OCI-LY1 (cell line): ENCODE data around the gene UPP2.

ENCODE experiments used
- H2AFZ ChIP-seq: fragments of 200-600 bp; sonication (generic), shearing (Covaris generic); 2 replicates; pipeline ENCODE4 v1.6.0; 2014; ENCODE audit warnings: antibody characterized with exemption, mild to moderate bottlenecking, low read length
- H3F3A ChIP-seq: fragments of 200-600 bp; sonication (generic), shearing (Covaris generic); 2 replicates; pipeline ENCODE4 v1.6.0; 2014; ENCODE audit warnings: mild to moderate bottlenecking, antibody characterized with exemption, low read length, moderate library complexity; ENCODE audit not compliant: insufficient read depth
- H3K27ac ChIP-seq: fragments of 200-600 bp; sonication (generic); 2 replicates; pipeline ENCODE4 v1.5.1; 2014; ENCODE audit warnings: low read length, mixed run types, mild to moderate bottlenecking, low read depth; ENCODE audit not compliant: poor library complexity, severe bottlenecking
- H3K27me3 ChIP-seq: fragments of 200-600 bp; sonication (generic); 2 replicates; pipeline ENCODE4 v1.6.0; 2014; ENCODE audit warnings: antibody characterized with exemption, mild to moderate bottlenecking, low read length, moderate library complexity; ENCODE audit not compliant: insufficient read depth
- H3K36me3 ChIP-seq: fragments of 200-600 bp; sonication (generic); 2 replicates; pipeline ENCODE4 v1.6.1; 2014; ENCODE audit warnings: mild to moderate bottlenecking, antibody characterized with exemption, low read length, moderate library complexity, mixed read lengths; ENCODE audit not compliant: insufficient read depth
- H3K4me1 ChIP-seq: fragments of 200-600 bp; sonication (generic); 2 replicates; pipeline ENCODE4 v1.5.1; 2014; ENCODE audit warnings: mild to moderate bottlenecking, low read length, moderate library complexity; ENCODE audit not compliant: insufficient read depth, severe bottlenecking
- H3K4me2 ChIP-seq: fragments of 200-600 bp; sonication (generic), shearing (Covaris generic); 2 replicates; pipeline ENCODE4 v1.6.1; 2014; ENCODE audit warnings: low read length
- H3K4me3 ChIP-seq: fragments of 200-600 bp; sonication (generic); 2 replicates; pipeline ENCODE4 v1.5.1; 2014; ENCODE audit warnings: low read length, low read depth, mild to moderate bottlenecking, mixed read lengths; ENCODE audit not compliant: poor library complexity, severe bottlenecking
- H3K79me2 ChIP-seq: fragments of 200-600 bp; shearing (Covaris generic); 2 replicates; pipeline ENCODE4 v1.6.1; 2016; ENCODE audit warnings: mixed run types, low read length, mixed read lengths; ENCODE audit not compliant: insufficient read depth
- H3K9ac ChIP-seq: fragments of 200-600 bp; sonication (generic), shearing (Covaris generic); 2 replicates; pipeline ENCODE4 v1.6.1; 2014; ENCODE audit warnings: mild to moderate bottlenecking, low read length, mixed read lengths
- H3K9me2 ChIP-seq: fragments of 200-600 bp; sonication (generic), shearing (Covaris generic); 2 replicates; pipeline ENCODE4 v1.6.1; 2014; ENCODE audit warnings: low read depth, mild to moderate bottlenecking, low read length, mixed read lengths
- H3K9me3 ChIP-seq: fragments of 200-600 bp; shearing (Covaris generic); 2 replicates; pipeline ENCODE4 v1.6.1; 2014; ENCODE audit warnings: low read length, mixed read lengths
- H4K20me1 ChIP-seq: fragments of 200-600 bp; sonication (generic), shearing (Covaris generic); 2 replicates; pipeline ENCODE4 v1.6.0; 2016; ENCODE audit warnings: mild to moderate bottlenecking, low read length; ENCODE audit not compliant: insufficient read depth
- EZH2 ChIP-seq: fragments of 200-600 bp; sonication (generic), shearing (Covaris generic); IDR thresholded peaks from 2 replicates; pipeline ENCODE4 v1.8.0; 2017; ENCODE audit warnings: borderline replicate concordance, mixed run types, mild to moderate bottlenecking, antibody characterized with exemption, low read length, moderate library complexity, mixed read lengths
- TF ChIP-seq, protein P1 (sequence below): fragments of 200-600 bp; sonication (generic), shearing (Covaris generic); IDR thresholded peaks from 2 replicates; pipeline ENCODE4 v1.5.1; 2017; ENCODE audit warnings: mild to moderate bottlenecking, antibody characterized with exemption, low read length, moderate library complexity, mixed read lengths

Gene UPP2

GRCh38 chr2:158091647-158092046 lies 10.0 kb upstream of the UPP2 start:
- Histone ChIP-seq H3K4me1 (no peaks in the 10 kb centered on the region), H3F3A (no peaks in the 10 kb centered on the region), H3K9ac (no peak overlapping the region), H3K27ac (no peak overlapping the region), H3K36me3 (no peaks in the 10 kb centered on the region), H3K27me3 (no peaks in the 10 kb centered on the region), H3K79me2 (no peaks in the 10 kb centered on the region), H3K9me3 (no peaks in the 10 kb centered on the region), H2AFZ (no peak overlapping the region), H4K20me1 (no peaks in the 10 kb centered on the region), H3K4me2 (no peak overlapping the region), H3K4me3 (no peak overlapping the region), H3K9me2 (no peaks in the 10 kb centered on the region)
- TF ChIP-seq EZH2: no peak
- TF ChIP-seq, protein P1, sequence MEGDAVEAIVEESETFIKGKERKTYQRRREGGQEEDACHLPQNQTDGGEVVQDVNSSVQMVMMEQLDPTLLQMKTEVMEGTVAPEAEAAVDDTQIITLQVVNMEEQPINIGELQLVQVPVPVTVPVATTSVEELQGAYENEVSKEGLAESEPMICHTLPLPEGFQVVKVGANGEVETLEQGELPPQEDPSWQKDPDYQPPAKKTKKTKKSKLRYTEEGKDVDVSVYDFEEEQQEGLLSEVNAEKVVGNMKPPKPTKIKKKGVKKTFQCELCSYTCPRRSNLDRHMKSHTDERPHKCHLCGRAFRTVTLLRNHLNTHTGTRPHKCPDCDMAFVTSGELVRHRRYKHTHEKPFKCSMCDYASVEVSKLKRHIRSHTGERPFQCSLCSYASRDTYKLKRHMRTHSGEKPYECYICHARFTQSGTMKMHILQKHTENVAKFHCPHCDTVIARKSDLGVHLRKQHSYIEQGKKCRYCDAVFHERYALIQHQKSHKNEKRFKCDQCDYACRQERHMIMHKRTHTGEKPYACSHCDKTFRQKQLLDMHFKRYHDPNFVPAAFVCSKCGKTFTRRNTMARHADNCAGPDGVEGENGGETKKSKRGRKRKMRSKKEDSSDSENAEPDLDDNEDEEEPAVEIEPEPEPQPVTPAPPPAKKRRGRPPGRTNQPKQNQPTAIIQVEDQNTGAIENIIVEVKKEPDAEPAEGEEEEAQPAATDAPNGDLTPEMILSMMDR: no peak

GRCh38 chr2:158094487-158095092 lies 7.1 kb upstream of the UPP2 start:
- H3K79me2 ChIP-seq: no peaks in the 10 kb centered on the region
- no peaks in the 10 kb centered on the region for H3K27me3 ChIP-seq
- no peak overlapping the region for H2AFZ ChIP-seq
- no peaks in the 10 kb centered on the region for H3K9me3 ChIP-seq
- no peaks in the 10 kb centered on the region for H4K20me1 ChIP-seq
- no peak overlapping the region for H3K4me2 ChIP-seq
- no peaks in the 10 kb centered on the region for H3K36me3 ChIP-seq
- TF ChIP-seq, protein P1: no peak
- TF ChIP-seq EZH2: no peak
- H3K4me3 ChIP-seq: no peak overlapping the region
- H3K9ac ChIP-seq: no peak overlapping the region
- H3F3A ChIP-seq: no peaks in the 10 kb centered on the region
- no peak overlapping the region for H3K27ac ChIP-seq
- H3K9me2 ChIP-seq: no peaks in the 10 kb centered on the region
- H3K4me1 ChIP-seq: no peaks in the 10 kb centered on the region

DNA sequence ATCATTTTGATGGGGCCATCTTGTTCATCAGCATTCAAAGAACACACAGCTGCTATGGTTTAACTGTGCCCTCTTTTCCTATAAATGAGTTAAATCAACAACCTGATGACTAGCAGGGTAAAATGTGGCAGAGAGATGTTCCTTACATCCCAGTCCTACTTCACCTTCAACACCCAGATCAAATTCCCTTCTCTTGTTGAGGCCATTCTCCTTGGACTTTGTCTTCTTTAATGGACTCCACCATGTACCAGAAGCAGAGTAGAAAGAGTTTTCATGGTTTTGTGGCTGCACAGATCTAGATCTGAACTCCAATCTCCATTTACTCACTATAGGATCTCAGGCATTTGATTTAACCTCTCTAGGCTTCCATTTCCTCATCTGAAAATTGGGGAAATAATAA lies 6.4 kb upstream of the UPP2 start:
- H3K9ac ChIP-seq: no peak overlapping the region
- no peaks in the 10 kb centered on the region for H3K9me3 ChIP-seq
- H2AFZ ChIP-seq: no peak overlapping the region
- H3K4me1 ChIP-seq: no peaks in the 10 kb centered on the region
- H3K36me3 ChIP-seq: no peaks in the 10 kb centered on the region
- H4K20me1 ChIP-seq: no peaks in the 10 kb centered on the region
- H3F3A ChIP-seq: no peaks in the 10 kb centered on the region
- H3K27me3 ChIP-seq: no peaks in the 10 kb centered on the region
- H3K9me2 ChIP-seq: no peaks in the 10 kb centered on the region
- H3K4me2 ChIP-seq: no peak overlapping the region
- no peak overlapping the region for H3K27ac ChIP-seq
- H3K4me3 ChIP-seq: no peak overlapping the region
- H3K79me2 ChIP-seq: no peaks in the 10 kb centered on the region
- TF ChIP-seq EZH2: no peak
- TF ChIP-seq, protein P1: no peak
